ENCODE results near the gene PRLH.
A peak's percentile ranks its signal among the peaks of the same experiment; 100 is the strongest.
"Not testable (repeated sequence)": the region's sequence is repeated elsewhere in the genome, so short reads cannot be mapped to it uniquely, and the experiment has no call there.

PRLH gene

DNA sequence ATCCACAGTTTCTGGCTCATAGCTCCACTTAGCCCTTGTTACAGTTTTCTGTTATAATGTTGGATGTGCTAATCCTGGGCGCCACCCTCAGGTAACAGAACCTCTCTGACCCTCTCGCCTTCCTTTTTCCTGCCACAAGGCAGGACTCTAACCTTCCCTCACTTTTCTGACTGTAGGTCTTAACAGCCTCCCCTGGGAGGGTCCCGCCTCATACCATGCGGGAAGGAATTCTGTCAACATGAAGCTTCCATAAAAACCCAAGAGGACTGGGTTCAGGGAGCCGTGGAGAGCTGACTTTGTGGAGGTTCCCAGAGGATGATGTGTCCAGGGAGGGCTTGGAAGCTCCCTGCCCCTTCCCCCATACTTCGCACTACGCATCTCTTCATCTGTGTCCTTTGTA, 36.0 kb downstream of the PRLH start:
- no peak for DNase-seq (ENCODE audit: low spot score)

DNA sequence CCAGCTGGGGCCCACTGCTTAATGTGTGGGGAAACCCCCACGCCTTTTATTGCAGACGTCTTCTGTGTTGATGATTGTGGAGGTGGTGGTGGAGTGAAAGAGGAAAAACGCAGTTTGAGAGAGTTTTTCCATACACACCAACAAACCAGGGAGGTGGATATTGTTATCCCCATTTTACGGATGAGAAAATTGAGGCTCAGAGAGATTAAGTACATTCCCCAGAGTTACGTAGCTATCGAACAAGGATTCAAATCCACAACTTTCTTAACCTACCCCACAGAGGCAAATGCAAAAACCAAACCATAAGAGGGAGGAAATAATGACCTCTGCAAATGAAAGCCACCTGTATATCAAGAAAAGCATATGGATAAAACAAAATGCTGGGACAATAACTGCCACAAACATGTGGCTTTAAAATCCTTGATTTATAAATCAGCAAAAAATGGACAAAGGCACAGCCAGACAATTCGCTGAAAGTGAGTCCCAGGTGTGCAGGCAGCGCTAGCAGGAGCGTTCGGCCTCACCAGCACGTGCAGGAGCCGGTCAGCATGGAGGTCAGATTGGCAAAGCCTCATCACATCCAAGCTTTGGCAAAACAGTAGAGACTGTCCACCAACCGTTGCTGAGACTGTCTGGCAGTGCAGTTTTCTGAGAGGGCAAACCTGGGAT, 36.8 kb downstream of the PRLH start:
- no peak for DNase-seq (ENCODE audit: low spot score)

DNA sequence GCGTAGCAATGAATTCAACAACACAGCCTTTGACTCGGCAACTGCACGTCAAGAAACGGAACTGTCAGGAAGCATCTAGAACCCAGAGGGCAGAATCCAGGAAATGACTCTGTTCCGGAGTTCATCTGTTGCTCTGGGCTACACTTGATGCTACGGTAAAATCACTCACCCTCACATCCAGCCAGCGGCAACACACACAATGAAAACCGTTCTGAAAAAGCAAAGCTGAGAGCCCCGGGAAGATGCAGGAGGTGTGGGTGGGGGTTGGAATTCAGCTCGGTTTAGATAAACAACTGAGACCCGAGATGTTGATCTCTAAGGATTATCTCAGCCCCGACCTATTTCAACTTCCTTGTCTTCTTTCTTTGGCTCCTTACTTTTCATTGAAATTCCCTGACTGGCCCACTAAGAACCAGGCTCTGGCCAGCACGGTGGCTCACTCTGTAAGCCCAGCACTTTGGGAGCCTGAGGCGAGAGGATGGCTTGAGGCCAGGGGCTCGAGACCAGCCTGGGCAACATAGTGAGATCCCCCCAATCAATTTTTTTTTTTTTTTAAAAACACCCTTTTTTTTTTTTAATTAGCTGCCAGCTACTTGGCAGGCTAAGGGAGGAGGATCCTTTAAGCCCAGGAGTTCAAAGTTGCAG, 37.5 kb downstream of the PRLH start:
- peak; percentile 16 for DNase-seq (ENCODE audit: low spot score)

DNA sequence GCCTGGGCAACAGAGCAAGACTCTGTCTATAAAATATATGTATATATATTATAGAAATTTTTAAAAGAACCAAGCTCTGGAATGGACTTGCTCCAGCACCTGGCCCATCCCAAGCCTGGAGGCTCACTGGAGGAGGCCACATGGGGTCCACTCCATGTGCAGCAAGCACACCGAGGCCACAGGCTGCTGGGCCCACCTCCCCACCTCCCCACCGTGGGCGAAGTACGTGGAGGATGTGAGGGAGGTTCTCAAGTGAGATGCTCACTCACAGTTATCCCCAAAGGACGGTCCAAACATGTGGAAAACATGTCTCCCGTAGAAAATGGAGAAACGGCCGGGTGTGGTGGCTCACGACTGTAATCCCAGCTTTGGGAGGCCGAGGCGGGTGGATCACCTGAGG, 38.0 kb downstream of the PRLH start:
- DNase-seq (ENCODE audit: low spot score): no peak

DNA sequence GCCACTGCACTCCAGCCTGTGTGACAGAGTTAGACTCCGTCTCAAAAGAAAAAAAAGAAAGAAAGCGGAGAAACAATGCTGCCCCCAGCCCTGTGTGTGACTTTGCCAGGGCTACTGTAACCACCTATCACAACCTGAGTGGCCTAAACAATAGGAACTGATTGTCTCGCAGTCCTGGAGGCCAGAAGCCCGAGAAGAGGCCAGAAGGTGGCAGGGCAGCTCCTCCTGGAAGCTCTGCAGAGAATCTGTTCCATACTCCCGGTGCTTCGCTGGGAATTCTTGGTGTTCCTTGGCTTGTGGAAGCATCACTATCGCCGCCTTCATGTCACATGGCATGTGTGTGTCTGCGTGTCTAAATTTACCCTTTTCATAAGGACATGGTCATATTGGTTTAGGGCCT, 38.6 kb downstream of the PRLH start:
- no peak for DNase-seq (ENCODE audit: low spot score)

DNA sequence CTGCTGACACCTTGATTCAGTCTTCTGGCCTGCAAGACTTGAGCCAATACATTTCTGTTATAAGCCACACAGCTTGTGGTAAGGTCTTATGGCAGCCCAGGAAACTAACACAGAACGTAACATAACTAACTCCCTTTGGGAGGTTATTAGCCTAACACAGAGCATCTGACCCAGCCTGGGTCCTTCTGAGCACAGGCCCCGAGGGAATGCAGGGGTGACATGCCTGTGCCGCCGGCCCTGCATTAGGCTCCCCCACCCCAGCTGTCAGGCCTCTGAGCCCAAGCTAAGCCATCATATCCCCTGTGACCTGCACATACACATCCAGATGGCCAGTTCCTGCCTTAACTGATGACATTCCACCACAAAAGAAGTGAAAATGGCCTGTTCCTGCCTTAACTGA, 40.1 kb downstream of the PRLH start:
- not testable (repeated sequence) for DNase-seq (ENCODE audit: low spot score)

DNA sequence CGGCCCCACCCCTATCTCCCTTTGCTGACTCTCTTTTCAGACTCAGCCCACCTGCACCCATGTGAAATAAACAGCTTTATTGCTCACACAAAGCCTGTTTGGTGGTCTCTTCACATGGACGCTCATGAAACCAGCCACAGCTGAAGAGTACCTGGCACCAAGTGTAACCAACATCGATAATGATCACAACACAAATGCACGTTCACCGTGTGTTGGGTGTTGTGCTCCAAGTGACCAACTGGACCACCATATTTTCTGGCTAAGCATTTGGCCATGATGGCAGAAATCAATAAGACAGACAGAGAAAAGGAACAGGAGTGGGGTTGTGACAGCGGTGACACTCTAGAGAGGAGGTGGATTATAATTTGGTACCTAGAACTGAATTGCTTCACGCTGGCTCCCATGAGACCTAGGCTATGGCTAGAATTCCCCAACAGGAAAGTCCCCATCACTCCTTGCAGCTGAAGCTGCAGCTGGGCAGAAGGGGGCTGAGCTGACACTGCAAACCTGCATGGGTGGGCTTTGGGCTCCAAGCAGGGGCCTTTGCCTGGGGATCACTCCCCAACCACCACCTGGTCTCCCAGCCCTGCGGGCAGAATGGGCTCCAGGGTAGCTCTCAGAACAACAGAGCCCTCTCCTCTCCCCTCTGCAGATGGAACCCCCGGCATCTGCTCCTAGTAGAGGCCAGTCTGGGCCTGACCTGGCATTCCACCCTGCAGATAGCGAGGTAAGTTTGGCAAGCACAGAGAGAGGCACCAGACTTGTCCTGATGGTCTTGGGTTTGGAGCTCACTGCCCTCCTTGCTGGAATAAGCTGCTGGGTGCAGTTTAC, 46.4 kb downstream of the PRLH start:
- no peak for DNase-seq (ENCODE audit: low spot score)

DNA sequence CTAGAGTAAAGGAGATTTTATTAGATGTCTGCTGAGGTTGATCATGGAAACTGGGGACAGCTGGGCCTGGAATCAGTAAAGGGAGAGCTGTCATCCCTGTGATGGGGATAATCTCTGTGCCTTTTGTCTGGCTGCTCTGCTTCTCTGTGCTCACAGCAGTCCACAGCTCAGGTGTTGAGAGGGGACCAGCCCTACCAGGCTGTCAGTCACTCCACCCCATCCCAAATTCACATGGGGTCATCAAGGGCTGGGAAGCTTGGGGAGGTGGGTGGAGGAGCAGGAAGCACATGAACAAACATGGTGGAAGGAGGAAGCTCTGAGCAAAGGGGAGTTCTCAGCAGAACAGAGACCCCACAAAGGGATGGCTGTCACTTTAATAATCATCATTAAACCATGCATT, 47.3 kb downstream of the PRLH start:
- no peak for DNase-seq (ENCODE audit: low spot score)

DNA sequence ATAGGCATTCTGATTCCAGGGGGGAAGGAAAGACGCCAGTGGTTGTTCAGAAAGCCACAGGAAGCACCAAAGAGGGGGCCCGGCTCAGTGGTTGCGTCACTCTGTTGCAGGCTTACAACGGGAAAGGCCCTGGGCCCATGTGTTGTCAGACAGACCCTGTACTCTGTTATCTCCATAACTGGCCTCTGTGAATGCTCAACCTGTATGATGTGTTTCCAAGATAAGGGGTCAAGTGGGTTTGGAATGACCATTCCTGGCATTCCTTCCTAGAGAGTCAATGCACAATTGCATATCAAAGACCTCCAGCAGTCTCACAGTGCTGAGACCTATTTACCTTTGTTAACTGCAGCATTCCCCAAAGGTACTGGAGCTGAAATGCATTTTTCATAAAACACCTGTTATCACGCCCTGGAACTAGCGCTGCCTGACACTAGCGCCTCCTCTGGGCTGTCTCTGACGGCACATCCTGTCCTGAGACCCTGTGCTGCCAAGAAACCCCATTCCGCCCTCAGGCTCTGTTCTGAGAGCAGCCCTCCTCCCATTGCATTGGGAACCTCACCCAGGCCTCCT, 47.9 kb downstream of the PRLH start:
- no peak for DNase-seq (ENCODE audit: low spot score)

DNA sequence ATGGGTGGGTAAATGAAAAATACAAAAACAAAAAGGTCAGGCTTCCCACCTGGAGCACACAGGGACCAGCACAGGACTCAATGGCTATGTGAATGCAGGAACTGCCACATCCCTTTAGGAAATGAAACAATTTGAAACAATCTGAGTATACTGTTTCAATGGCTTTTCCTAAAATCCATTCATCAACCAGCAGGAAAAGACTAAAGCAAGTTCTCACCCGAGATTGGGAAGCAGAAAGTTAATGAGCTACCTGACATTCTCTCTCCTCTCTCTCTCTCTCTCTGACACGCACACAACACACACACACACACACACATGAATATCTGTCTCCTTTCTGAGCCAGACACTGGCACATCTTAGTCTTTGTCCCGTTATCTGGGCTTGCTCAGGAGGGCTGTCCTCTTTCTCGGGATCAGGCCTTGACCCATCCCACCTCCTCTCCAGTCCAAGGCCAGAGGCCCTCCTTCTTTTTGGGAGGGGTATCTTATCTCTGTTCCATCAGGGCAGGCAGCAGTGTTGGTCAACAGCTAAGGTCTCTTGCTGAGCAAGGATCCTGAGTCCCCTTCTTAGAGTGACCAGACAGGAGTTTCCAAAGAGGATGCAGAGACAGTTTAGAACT, 49.4 kb downstream of the PRLH start:
- no peak for DNase-seq (ENCODE audit: low spot score)

DNA sequence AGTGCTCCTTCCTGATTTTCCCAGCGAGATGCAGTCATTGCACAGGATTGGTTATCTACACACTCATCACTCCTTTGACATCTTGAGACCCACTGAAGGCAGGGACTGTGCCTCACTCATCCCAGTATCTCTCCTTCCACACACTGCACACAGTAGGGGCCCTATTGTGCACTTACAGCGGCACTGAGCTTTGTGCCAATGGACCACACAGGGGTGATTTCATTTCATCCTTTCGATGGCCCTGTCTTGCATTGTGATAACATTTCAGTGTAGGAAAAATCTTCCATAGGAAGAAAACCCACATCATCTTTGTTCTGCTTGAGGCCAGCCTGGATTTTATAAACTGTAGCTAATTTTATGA, 50.0 kb downstream of the PRLH start:
- DNase-seq (ENCODE audit: low spot score): no peak

All from NAMALWA (cell line).